Liver (tissue), 5 donors: ENCODE results near the gene SMYD3. TPM values are rescaled to one million over a fixed set of nuclear protein-coding genes. Genes with fewer than 3 reads are reported as not detected.

Source experiments
- polyA plus RNA-seq, 2 donors: library from polyadenylated mRNA; stranded (reverse) in 1 of 2; unstranded in 1 of 2; fragments of 200-250 nt in 1 of 2; fragments of >200 nt in 1 of 2; fragmentation: Nextera tagmentation in 1 of 2; extraction: Ambion mirVana in 1 of 2; gene quantifications; one replicate each; pipeline versions ENCODE4 v1.2.1 to v1.2.3, GENCODE V29; 2013 to 2015
- small RNA-seq: library from RNA; depleted of rRNA; stranded (forward); fragments of <200 nt; gene quantifications from one replicate; pipeline ENCODE3, GENCODE V24; 2014
- total RNA-seq, 2 donors: library from RNA; depleted of rRNA; stranded (reverse); fragments of >200 nt; gene quantifications; one replicate each; pipeline ENCODE4 v1.2.3, GENCODE V29; 2014
- donor health status: healthy.
- donor health status: healthy.
- donor health status: healthy.

Gene SMYD3
- total and polyA plus RNA-seq, 4 donors: 3.1 to 9.1 (median 8.0) TPM

Small RNA genes within 50 kb of the gene (small RNA-seq; reads per million reads assigned to genes)
- gene AL356583.2: not detected
- gene RF00019: not detected
- not detected for gene RNU6-1283P

Other genes with a start within 250 kb of the SMYD3 start
- gene TFB2M, start 59.0 kb upstream of the SMYD3 start, total RNA-seq: 10 to 100 TPM; 15.0 to 26.4 TPM
- gene TFB2M, start 59.0 kb upstream of the SMYD3 start, polyA plus RNA-seq: 10 to 100 TPM; 21.9 to 25.2 TPM
- gene CNST, start 59.2 kb upstream of the SMYD3 start, total RNA-seq: 10 to 100 TPM; 12.7 to 36.3 TPM
- gene CNST, start 59.2 kb upstream of the SMYD3 start, polyA plus RNA-seq: 10 to 100 TPM in 1 of 2 donors, 1 to 10 TPM in 1; 6.1 to 11.6 TPM
- 10 to 100 TPM; 52.1 to 84.3 TPM for gene SCCPDH, start 217.1 kb upstream of the SMYD3 start, total RNA-seq
- 10 to 100 TPM; 77.9 to 79.2 TPM for gene SCCPDH, start 217.1 kb upstream of the SMYD3 start, polyA plus RNA-seq